SJSA1 (cell line): Measurements from ENCODE around the gene CARD14. TPM values are rescaled to one million over a fixed set of nuclear protein-coding genes. Genes with fewer than 3 reads are reported as not detected.

Experiments used
- DNase-seq, 2 experiments: peaks; one replicate each; pipeline ENCODE4 v3.0.0-alpha.2; 2015 to 2020; ENCODE audit warnings: low spot score in 2 of 2, low read depth in 1 of 2
- H3K27ac ChIP-seq: fragments of 250-450 bp; sonication (Bioruptor Pico); 2 replicates; pipeline ENCODE4 v1.5.1; 2020; ENCODE audit warnings: mild to moderate bottlenecking, moderate library complexity
- H3K27me3 ChIP-seq: fragments of 250-450 bp; sonication (Bioruptor Pico); replicated peaks from 2 replicates; pipeline ENCODE4 v1.5.1; 2020; ENCODE audit warnings: mild to moderate bottlenecking, moderate library complexity
- H3K36me3 ChIP-seq: fragments of 250-450 bp; sonication (Bioruptor Pico); 2 replicates; pipeline ENCODE4 v1.5.1; 2020; ENCODE audit warnings: mild to moderate bottlenecking
- H3K4me1 ChIP-seq: fragments of 250-450 bp; sonication (Bioruptor Pico); replicated peaks from 2 replicates; pipeline ENCODE4 v1.6.1; 2021; ENCODE audit warnings: mild to moderate bottlenecking
- H3K4me3 ChIP-seq: fragments of 250-450 bp; sonication (Bioruptor Pico); 2 replicates; pipeline ENCODE4 v1.5.1; 2020; ENCODE audit warnings: mild to moderate bottlenecking
- H3K9me3 ChIP-seq: fragments of 250-450 bp; sonication (Bioruptor Pico); replicated peaks from 2 replicates; pipeline ENCODE4 v1.5.1; 2020; ENCODE audit warnings: mild to moderate bottlenecking
- total RNA-seq: library from RNA; depleted of rRNA; stranded (reverse); fragments of >200 nt; shearing (Covaris generic); gene quantifications from 2 replicates; pipeline ENCODE4 v1.2.3, GENCODE V29; 2014

Gene CARD14
- total RNA-seq, 1 experiment from 2014 or later = not detected

DNA sequence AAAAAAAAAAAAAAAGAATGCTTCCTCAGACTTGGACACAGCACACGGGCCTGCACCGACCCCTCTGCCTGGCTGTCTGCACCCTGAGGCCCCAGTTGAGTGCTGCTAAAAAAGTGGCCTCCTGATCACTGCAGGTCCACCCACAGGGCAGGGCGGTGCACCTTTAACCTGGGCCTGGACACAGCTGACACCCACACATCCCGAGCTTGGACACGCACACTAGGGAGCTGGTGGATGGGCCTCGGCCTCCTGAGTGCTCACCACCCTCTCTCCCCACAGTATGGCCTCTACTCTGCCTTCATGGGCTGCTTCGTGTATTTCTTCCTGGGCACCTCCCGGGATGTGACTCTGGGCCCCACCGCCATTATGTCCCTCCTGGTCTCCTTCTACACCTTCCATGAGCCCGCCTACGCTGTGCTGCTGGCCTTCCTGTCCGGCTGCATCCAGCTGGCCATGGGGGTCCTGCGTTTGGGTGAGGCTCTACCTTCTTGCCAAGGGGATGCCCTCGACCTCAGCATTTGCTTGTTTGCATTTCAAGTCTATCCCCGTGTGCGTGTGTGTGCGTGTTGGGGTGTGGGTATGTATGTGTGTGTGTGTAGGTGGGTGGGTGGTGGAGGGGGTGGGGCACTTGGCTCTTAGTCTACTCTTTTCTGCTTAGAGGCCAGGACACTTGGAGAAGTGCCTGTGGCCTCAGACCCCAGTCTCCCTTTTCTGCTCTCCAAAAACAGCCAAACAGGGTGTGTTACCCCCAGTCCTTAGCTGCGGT is 52.7 kb downstream of the CARD14 start:
- DNase-seq = no peak
- H3K27ac ChIP-seq = no peak overlapping the region
- H3K4me1 ChIP-seq = peaks cover 19% of the 10 kb centered on the region
- H3K27me3 ChIP-seq = no peaks in the 10 kb centered on the region
- no peaks in the 10 kb centered on the region for H3K9me3 ChIP-seq
- H3K4me3 ChIP-seq = no peak overlapping the region
- peaks cover 27% of the 10 kb centered on the region for H3K36me3 ChIP-seq

DNA sequence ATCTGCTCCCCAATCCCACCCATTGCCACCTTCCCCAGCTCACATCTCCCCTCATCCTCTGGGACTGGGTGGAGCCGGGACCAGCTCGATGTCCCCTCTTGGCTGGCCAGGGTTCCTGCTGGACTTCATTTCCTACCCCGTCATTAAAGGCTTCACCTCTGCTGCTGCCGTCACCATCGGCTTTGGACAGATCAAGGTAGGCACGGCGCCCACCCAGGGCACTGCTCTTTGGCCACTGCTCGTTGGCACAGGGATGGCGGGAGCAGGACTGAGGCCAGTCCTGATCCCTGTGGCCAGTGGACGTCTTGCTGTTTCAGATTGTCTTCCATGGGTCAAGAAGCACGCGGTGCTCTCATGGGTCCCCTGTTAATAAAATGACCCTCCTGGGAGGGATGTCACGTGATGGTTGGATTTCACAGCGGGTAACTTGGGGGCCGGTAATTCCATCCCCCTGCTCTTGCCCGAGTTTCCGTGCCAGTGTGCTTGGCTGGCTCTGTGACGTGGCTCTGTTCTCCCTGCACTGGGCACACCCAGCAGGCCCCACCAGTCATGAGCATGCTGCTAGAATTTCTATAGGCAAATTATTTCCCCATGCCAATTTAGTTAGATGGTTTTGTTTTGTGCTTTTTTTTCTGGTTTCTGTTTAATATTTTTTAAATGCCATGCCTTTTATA is 53.4 kb downstream of the CARD14 start:
- Histone ChIP-seq H3K36me3 (peaks cover 22% of the 10 kb centered on the region), H3K27ac (no peak overlapping the region)

DNA sequence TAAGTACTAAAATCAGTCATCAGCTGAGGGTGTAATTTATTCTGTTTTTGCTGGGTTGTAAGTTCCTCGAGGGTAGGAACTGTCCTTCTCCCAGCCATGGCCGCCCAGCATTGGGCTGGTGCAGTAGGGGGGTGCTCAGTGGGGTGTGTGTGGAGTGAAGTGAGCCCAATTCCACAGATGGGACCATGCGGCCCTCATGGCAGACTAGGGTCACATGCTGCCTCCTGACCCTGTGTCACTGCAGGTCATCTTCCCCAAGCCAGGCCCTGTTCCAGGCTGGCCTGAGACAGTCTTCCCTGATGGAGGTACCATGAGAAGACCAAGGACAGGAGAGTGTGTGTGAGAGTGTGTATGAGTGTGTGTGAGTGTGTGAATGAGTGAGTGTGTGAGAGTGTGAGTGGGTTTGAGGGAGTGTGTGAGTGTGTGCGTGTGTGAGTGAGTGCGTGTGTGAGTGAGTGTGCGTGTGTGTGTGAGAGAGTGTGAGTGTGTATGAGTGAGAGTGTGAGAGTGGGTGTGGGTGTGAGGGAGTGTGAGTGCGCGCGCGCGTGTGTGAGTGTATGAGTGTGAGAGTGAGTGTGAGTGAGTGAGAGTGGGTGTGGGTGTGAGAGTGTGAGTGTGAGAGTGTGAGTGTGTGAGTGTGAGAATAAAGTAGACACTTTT is 54.1 kb downstream of the CARD14 start:
- Histone ChIP-seq H3K27me3 (no peaks in the 10 kb centered on the region), H3K9me3 (no peaks in the 10 kb centered on the region), H3K4me1 (peaks cover 14% of the 10 kb centered on the region), H3K27ac (no peak overlapping the region), H3K36me3 (peaks cover 23% of the 10 kb centered on the region), H3K4me3 (no peak overlapping the region)
- no peak for DNase-seq

More for the DNA sequence above, 53.4 kb downstream of the CARD14 start:
- DNase-seq = no peak
- no peaks in the 10 kb centered on the region for H3K9me3 ChIP-seq
- peaks cover 19% of the 10 kb centered on the region for H3K4me1 ChIP-seq
- H3K4me3 ChIP-seq = no peak overlapping the region
- H3K27me3 ChIP-seq = no peaks in the 10 kb centered on the region

DNA sequence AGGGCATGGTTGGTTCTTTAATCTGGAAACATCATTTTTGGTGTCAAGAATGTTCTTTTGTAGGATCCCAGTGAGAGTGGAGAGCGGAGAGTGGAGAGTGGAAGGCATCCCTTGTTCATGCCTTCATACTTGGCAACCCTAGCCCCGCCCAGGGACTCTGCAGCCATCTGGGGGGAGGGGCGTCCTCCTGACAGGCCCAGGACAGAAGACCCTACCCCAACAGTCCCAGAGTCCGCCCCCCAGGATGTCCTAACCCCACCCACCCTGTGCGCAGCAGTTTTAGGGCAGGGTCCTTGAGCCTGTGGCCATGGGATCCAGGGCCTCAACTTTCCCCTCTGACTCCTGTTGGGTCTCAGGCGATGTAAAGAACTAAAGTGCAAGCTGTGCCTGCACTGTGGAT is 54.9 kb downstream of the CARD14 start:
- no peak overlapping the region for H3K27ac ChIP-seq
- no peaks in the 10 kb centered on the region for H3K27me3 ChIP-seq
- H3K36me3 ChIP-seq = peaks cover 19% of the 10 kb centered on the region
- no peak for DNase-seq
- H3K4me1 ChIP-seq = peaks cover 7% of the 10 kb centered on the region
- H3K9me3 ChIP-seq = no peaks in the 10 kb centered on the region
- no peak overlapping the region for H3K4me3 ChIP-seq

DNA sequence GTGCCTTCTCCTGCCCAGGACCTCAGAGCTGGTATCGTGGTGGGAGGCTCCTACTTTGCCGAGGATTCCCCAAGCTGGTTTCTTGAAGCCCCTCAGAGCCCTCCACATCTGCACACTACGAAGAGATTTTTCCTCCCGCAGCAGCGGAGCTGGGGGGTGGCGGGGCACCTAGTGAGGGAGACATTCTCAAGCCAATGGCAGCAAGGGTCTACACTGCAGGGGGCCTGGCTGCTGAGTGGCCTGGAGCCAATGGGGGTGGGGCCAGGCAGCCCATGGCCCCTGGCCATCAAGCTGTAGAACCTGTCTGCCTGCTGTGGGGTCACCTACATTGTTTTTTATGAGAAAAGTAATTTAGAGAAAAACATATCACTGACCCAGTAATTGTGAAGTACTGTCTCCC is 55.4 kb downstream of the CARD14 start:
- no peak overlapping the region for H3K4me3 ChIP-seq
- H3K9me3 ChIP-seq = no peaks in the 10 kb centered on the region
- H3K27me3 ChIP-seq = no peaks in the 10 kb centered on the region
- H3K27ac ChIP-seq = no peak overlapping the region
- 0 out of 2 replicates have a peak, but pooled peaks cover 3% of the 10 kb centered on the region for H3K4me1 ChIP-seq
- no peak for DNase-seq
- H3K36me3 ChIP-seq = peaks cover 15% of the 10 kb centered on the region

DNA sequence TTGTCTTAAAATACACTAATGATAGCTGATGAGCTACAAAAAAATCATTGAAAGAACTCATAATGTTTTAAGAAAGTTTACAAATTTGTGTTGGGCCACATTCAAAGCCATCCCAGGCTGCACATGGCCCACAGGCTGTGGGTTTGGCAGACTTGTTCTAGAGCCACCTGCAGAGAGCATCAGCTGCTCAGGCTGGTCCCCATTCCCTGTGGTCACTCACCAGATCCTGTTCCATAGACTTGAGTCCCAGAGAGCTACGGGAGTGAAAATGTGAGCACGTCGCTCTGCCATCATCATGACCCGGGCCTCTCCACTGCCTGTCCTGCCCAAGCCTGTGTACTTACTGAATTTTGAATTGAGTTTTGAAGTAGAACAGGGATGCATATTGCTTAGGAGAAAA is 57.3 kb downstream of the CARD14 start:
- Histone ChIP-seq H3K27me3 (no peaks in the 10 kb centered on the region), H3K27ac (no peak overlapping the region), H3K4me1 (no peaks in the 10 kb centered on the region), H3K36me3 (peaks cover 8% of the 10 kb centered on the region), H3K9me3 (0 out of 2 replicates have a peak, but pooled peaks cover under 1% of the 10 kb centered on the region), H3K4me3 (no peak overlapping the region)
- DNase-seq = no peak

DNA sequence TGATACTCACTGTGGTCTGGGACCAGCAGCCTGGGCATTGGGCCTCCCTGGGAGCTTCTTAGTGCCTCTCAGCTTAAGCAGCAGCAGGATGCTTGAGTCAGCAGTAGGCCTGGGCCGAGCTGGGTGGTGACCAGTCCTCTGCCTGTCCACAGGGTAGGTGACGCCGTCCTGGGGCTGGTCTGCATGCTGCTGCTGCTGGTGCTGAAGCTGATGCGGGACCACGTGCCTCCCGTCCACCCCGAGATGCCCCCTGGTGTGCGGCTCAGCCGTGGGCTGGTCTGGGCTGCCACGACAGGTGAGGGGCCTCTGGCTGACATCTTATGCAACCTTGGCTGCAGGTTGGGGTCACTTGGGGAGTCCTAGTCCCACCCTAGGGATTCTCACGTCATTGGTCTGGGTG is 57.8 kb downstream of the CARD14 start:
- Histone ChIP-seq H3K4me1 (no peaks in the 10 kb centered on the region), H3K36me3 (peaks cover 10% of the 10 kb centered on the region), H3K27me3 (no peaks in the 10 kb centered on the region), H3K9me3 (peaks cover 6% of the 10 kb centered on the region; the same call in 1 of the 2 replicates), H3K27ac (no peak overlapping the region), H3K4me3 (no peak overlapping the region)
- DNase-seq = no peak

DNA sequence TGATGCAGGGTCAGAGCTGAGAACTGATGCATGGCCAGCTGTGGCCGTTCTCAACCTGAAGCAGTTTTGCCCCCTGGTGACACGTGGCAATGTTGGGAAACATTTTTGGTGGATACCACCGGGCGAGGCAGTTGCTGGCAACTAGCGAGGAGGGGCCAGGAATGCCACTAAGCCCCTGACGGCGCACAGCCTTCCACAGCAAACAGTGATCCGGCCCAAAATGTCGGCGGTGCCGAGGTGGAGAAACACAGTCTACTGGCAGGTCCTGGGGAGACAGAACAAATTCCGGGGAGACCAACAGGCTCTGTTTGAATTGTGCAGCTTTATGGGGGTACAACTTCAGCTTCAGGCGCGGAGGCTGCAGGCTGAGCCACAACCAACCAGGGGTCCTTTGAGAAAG is 58.6 kb downstream of the CARD14 start:
- no peak for DNase-seq
- H3K27me3 ChIP-seq = no peaks in the 10 kb centered on the region

DNA sequence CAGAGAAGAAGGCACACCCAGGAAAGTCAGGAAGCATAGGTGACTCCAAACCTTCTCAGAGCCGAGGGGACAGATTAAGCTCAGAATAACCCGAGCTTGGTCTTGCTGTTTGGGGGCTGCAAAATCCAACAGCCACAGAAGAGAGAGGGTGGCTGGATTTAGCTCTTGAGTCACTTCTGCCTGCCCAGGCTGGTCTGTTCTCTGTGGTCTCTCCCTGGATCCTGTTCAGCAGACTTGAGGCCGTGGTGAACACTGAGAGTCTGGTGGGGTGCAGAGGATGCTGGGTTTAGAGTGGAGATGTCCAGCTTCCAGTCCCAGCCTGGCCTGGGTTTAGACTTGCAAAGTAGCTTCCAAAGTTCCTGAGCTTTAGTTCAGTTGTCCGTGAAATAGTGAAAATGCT is 59.2 kb downstream of the CARD14 start:
- H3K36me3 ChIP-seq = peaks cover 14% of the 10 kb centered on the region
- peaks cover 16% of the 10 kb centered on the region for H3K9me3 ChIP-seq
- H3K27me3 ChIP-seq = no peaks in the 10 kb centered on the region
- DNase-seq = no peak
- no peak overlapping the region for H3K4me3 ChIP-seq
- no peaks in the 10 kb centered on the region for H3K4me1 ChIP-seq
- no peak overlapping the region for H3K27ac ChIP-seq

More for the DNA sequence above, 58.6 kb downstream of the CARD14 start:
- H3K4me1 ChIP-seq = no peaks in the 10 kb centered on the region
- H3K4me3 ChIP-seq = no peak overlapping the region
- peaks cover 14% of the 10 kb centered on the region; the same call in 1 of the 2 replicates for H3K9me3 ChIP-seq
- no peak overlapping the region for H3K27ac ChIP-seq
- peaks cover 13% of the 10 kb centered on the region; the same call in 1 of the 2 replicates for H3K36me3 ChIP-seq

DNA sequence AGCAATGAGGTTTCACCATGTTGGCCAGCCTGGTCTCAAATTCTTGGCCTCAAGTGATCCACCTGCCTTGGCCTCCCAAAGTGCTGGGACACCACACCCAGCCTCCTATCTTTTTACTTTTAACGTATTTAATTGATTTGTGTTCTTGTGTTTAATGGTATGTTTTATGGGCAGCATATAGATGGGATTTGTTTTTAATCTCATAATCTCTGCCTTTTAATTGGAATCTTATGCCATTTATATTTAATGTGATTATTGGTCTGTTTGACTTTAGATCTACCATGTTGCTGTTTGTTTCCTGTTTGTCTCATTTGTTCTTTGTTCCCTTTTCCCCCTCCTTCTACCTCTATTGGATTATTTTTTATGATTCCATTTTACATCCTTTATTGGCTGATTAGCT is 62.6 kb downstream of the CARD14 start:
- Histone ChIP-seq H3K27ac (no peak overlapping the region), H3K4me1 (no peaks in the 10 kb centered on the region), H3K36me3 (peaks cover 32% of the 10 kb centered on the region), H3K9me3 (peaks cover 21% of the 10 kb centered on the region), H3K4me3 (no peak overlapping the region), H3K27me3 (no peaks in the 10 kb centered on the region)
- DNase-seq = no peak

DNA sequence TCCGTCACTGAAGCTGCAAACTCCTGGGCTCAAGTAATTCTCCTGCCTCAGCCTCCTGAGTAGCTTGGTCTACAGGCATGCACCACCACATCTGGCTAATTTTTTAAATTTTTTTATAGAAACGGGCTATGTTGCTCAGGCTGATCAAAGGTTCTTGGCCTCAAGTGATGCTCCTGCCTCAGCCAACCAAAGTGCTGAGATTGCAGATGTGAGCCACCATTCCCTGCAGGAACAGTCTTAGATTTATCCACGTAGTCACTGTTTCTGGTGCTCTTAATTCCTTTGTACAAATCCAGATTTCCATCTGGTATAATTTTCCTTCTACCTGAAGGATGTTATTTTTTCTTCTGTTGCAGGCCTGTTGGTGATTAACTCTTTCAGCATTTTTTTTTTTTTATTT is 63.4 kb downstream of the CARD14 start:
- no peak overlapping the region for H3K27ac ChIP-seq
- peaks cover 38% of the 10 kb centered on the region for H3K36me3 ChIP-seq
- no peak for DNase-seq
- H3K27me3 ChIP-seq = no peaks in the 10 kb centered on the region
- no peaks in the 10 kb centered on the region for H3K4me1 ChIP-seq
- peaks cover 21% of the 10 kb centered on the region for H3K9me3 ChIP-seq
- H3K4me3 ChIP-seq = no peak overlapping the region

DNA sequence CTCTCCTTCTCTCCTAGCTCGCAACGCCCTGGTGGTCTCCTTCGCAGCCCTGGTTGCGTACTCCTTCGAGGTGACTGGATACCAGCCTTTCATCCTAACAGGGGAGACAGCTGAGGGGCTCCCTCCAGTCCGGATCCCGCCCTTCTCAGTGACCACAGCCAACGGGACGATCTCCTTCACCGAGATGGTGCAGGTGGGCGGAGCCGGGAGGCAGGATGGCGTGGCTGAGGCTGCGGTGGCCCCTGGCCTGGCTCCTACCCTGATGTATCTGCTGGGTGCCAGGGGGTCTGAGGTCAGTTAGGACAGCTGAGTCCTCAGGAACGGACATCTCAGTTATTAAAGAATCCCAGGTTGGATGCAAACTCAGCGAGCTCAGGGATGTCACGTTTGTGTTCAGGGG is 67.1 kb downstream of the CARD14 start:
- Histone ChIP-seq H3K4me1 (no peaks in the 10 kb centered on the region), H3K27me3 (no peaks in the 10 kb centered on the region), H3K4me3 (no peak overlapping the region), H3K9me3 (peaks cover 21% of the 10 kb centered on the region), H3K27ac (no peak overlapping the region), H3K36me3 (peaks cover 53% of the 10 kb centered on the region)
- DNase-seq = no peak

DNA sequence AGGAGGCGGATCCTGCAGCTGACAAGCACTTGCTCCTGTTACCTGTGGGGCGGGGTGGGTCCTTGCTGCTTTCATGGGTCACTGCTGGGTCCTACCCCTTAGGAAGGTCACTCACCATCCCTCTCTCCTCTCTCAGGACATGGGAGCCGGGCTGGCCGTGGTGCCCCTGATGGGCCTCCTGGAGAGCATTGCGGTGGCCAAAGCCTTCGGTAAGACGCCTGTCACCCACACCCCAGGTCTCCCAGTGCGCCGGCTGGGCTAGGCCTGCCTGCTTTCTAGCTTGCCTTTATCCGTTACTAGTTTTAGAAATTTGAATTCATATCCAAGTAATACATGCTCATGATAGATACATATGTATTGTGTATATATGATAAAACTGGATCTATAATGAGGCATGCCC is 67.6 kb downstream of the CARD14 start:
- Histone ChIP-seq H3K4me1 (no peaks in the 10 kb centered on the region), H3K27ac (no peak overlapping the region), H3K4me3 (no peak overlapping the region), H3K36me3 (peaks cover 58% of the 10 kb centered on the region), H3K27me3 (no peaks in the 10 kb centered on the region), H3K9me3 (peaks cover 18% of the 10 kb centered on the region)
- DNase-seq = no peak

DNA sequence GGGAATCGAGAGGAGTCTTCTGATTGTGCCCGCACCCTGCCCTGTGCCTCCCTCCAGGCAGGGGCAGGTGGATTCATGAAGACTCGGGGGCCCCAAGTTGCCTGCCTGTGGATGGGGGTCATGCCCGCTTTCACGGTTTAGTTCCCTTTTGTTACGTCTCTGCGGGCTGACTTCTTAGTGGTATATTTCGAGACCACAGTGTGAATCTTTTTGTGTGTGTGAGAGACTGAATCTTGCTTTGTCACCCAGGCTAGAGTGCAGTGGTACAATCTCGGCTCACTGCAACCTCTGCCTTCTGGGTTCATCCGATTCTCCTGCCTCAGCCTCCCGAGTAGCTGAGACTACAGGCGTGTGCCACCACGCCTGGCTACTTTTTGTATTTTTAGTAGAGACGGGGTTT is 72.7 kb downstream of the CARD14 start:
- Histone ChIP-seq H3K27me3 (no peaks in the 10 kb centered on the region), H3K9me3 (no peaks in the 10 kb centered on the region), H3K27ac (no peak overlapping the region), H3K36me3 (peaks cover 50% of the 10 kb centered on the region), H3K4me1 (no peaks in the 10 kb centered on the region), H3K4me3 (no peak overlapping the region)
- DNase-seq = no peak
